ENCODE data around the gene NUPR1. TPM values are rescaled to one million over a fixed set of nuclear protein-coding genes. Genes with fewer than 3 reads are reported as not detected.
A peak's percentile ranks its signal among the peaks of the same experiment; 100 is the strongest.

The NUPR1 gene
- total RNA-seq, 1 experiment from 2014 or later = 16.6 TPM

GRCh38 chr16:28532940-28533647 lies 5.7 kb downstream of the NUPR1 start:
- H3K9me3 Mint-ChIP-seq (ENCODE audit: unreplicated experiment) = peaks cover 6% of the 10 kb centered on the region
- ChIA-PET POLR2A (no interaction called here), CTCF (no interaction called here)
- H3K27me3 ChIP-seq (replicated peaks; ENCODE audit: control insufficient read depth, insufficient read depth, low read length) = no peaks in the 10 kb centered on the region
- H3K27me3 Mint-ChIP-seq (ENCODE audit: insufficient read depth, unreplicated experiment) = no peaks in the 10 kb centered on the region
- intact Hi-C loops (cut with micrococcal nuclease; ENCODE audit: unreplicated experiment) = no loop called here
- H3K36me3 Mint-ChIP-seq (ENCODE audit: insufficient read depth, unreplicated experiment) = peaks cover 5% of the 10 kb centered on the region
- no peak overlapping the region for H3K4me3 ChIP-seq (ENCODE audit: low read depth, low read length)
- H3K4me3 Mint-ChIP-seq (ENCODE audit: unreplicated experiment) = no peak overlapping the region
- no peak for TF ChIP-seq CTCF (IDR thresholded peaks at IDR 0.05; ENCODE audit: insufficient read depth in 1 of 2, low read depth in 1 of 2, low read length in 1 of 2, severe bottlenecking in 1 of 2, unreplicated experiment in 1 of 2)
- no peaks in the 10 kb centered on the region for H3K9me3 ChIP-seq
- H3K4me1 Mint-ChIP-seq (ENCODE audit: low read depth, unreplicated experiment) = peaks cover 14% of the 10 kb centered on the region
- no peak for DNase-seq
- peaks cover 31% of the 10 kb centered on the region for H3K4me1 ChIP-seq
- no peaks in the 10 kb centered on the region for H3K36me3 ChIP-seq (ENCODE audit: control insufficient read depth, insufficient read depth, low read length)
- TSS peak; percentile 67 for BruUV-seq (replicated peaks)
- no peak overlapping the region for H3K27ac Mint-ChIP-seq (ENCODE audit: unreplicated experiment)

GRCh38 chr16:28531777-28532744 lies 6.7 kb downstream of the NUPR1 start:
- DNase-seq = peak; percentile 73 to 82
- ChIA-PET CTCF (no interaction called here), POLR2A (no interaction called here)
- H3K9me3 ChIP-seq = no peaks in the 10 kb centered on the region
- no TSS peak for BruUV-seq (replicated peaks)
- peaks cover 40% of the 10 kb centered on the region for H3K4me1 ChIP-seq
- no peaks in the 10 kb centered on the region for H3K36me3 ChIP-seq (ENCODE audit: control insufficient read depth, insufficient read depth, low read length)
- no peaks in the 10 kb centered on the region for H3K36me3 Mint-ChIP-seq (ENCODE audit: insufficient read depth, unreplicated experiment)
- no peak overlapping the region for H3K4me3 ChIP-seq (ENCODE audit: low read depth, low read length)
- peaks cover 6% of the 10 kb centered on the region for H3K9me3 Mint-ChIP-seq (ENCODE audit: unreplicated experiment)
- intact Hi-C loops (cut with micrococcal nuclease; ENCODE audit: unreplicated experiment) = no loop called here
- H3K27ac Mint-ChIP-seq (ENCODE audit: unreplicated experiment) = peak overlapping the region; percentile 71
- H3K27me3 ChIP-seq (replicated peaks; ENCODE audit: control insufficient read depth, insufficient read depth, low read length) = no peaks in the 10 kb centered on the region
- H3K27me3 Mint-ChIP-seq (ENCODE audit: insufficient read depth, unreplicated experiment) = no peaks in the 10 kb centered on the region
- no peak overlapping the region for H3K4me3 Mint-ChIP-seq (ENCODE audit: unreplicated experiment)
- peaks cover 8% of the 10 kb centered on the region for H3K4me1 Mint-ChIP-seq (ENCODE audit: low read depth, unreplicated experiment)
- TF ChIP-seq CTCF (IDR thresholded peaks at IDR 0.05; ENCODE audit: insufficient read depth in 1 of 2, low read depth in 1 of 2, low read length in 1 of 2, severe bottlenecking in 1 of 2, unreplicated experiment in 1 of 2) = no peak

GRCh38 chr16:28529124-28529523 lies 9.7 kb downstream of the NUPR1 start:
- TF ChIP-seq CTCF (IDR thresholded peaks at IDR 0.05; ENCODE audit: insufficient read depth in 1 of 2, low read depth in 1 of 2, low read length in 1 of 2, severe bottlenecking in 1 of 2, unreplicated experiment in 1 of 2) = no peak
- Histone ChIP-seq H3K4me1 (peaks cover 63% of the 10 kb centered on the region), H3K4me3 (ENCODE audit: low read depth, low read length) (no peak overlapping the region), H3K9me3 (no peaks in the 10 kb centered on the region), H3K27me3 (replicated peaks; ENCODE audit: control insufficient read depth, insufficient read depth, low read length) (no peaks in the 10 kb centered on the region), H3K36me3 (ENCODE audit: control insufficient read depth, insufficient read depth, low read length) (no peaks in the 10 kb centered on the region)
- no TSS peak for BruUV-seq (replicated peaks)
- no peak for DNase-seq
- H3K36me3 Mint-ChIP-seq (ENCODE audit: insufficient read depth, unreplicated experiment) = no peaks in the 10 kb centered on the region
- POLR2A ChIA-PET = no interaction called here
- no peaks in the 10 kb centered on the region for H3K27me3 Mint-ChIP-seq (ENCODE audit: insufficient read depth, unreplicated experiment)
- intact Hi-C loops (cut with micrococcal nuclease; ENCODE audit: unreplicated experiment) = no loop called here
- peaks cover 20% of the 10 kb centered on the region for H3K4me1 Mint-ChIP-seq (ENCODE audit: low read depth, unreplicated experiment)
- H3K4me3 Mint-ChIP-seq (ENCODE audit: unreplicated experiment) = no peak overlapping the region
- no peak overlapping the region for H3K27ac Mint-ChIP-seq (ENCODE audit: unreplicated experiment)
- no peaks in the 10 kb centered on the region for H3K9me3 Mint-ChIP-seq (ENCODE audit: unreplicated experiment)
- CTCF ChIA-PET = interaction anchor here (0.6 kb wide), 2 partner anchors 10 to 192 kb away, joined by 3 to 4 read pairs; no protein-coding TSS in a partner anchor
